SK-N-SH (cell line): Measurements from ENCODE around the gene KANTR. TPM values are rescaled to one million over a fixed set of nuclear protein-coding genes. Genes with fewer than 3 reads are reported as not detected.

Experiments used
- CTCF ChIP-seq: fragments of 200-600 bp; sonication (generic); IDR thresholded peaks from 2 replicates; pipeline ENCODE4 v1.6.1; 2017; ENCODE audit warnings: antibody characterized with exemption, mild to moderate bottlenecking, moderate library complexity
- EZH2phosphoT487 ChIP-seq: fragments of 200-600 bp; sonication (generic); IDR thresholded peaks from 2 replicates; pipeline ENCODE4 v1.6.1; 2017; ENCODE audit warnings: low read depth, mixed run types, mild to moderate bottlenecking, antibody characterized with exemption, moderate library complexity, borderline replicate concordance
- USF2 ChIP-seq: fragments of 150-350 bp; IDR thresholded peaks from 2 replicates; pipeline ENCODE4 v1.6.1; 2017; ENCODE audit warnings: antibody characterized with exemption, low read length, low read depth, borderline replicate concordance
- YY1 ChIP-seq: IDR thresholded peaks from 2 replicates; pipeline ENCODE4 v1.4.0; 2012; ENCODE audit warnings: low read depth, mild to moderate bottlenecking
- polyA plus RNA-seq, 3 experiments: library from polyadenylated mRNA; depleted of rRNA; stranded (reverse); fragments of >200 nt; gene quantifications; 2 replicates each; pipeline ENCODE4 v1.2.3, GENCODE V29; 2012
- small RNA-seq, 7 experiments: library from RNA; depleted of rRNA; stranded (forward); fragments of <200 nt; gene quantifications; one replicate each; pipeline ENCODE3, GENCODE V24; 2012

The KANTR gene
- polyA plus RNA-seq, 1 of the 3 experiments (the other 2 are of a cell fraction): 2.1 TPM

- no peak for TF ChIP-seq CTCF
- TF ChIP-seq USF2: no peak
- no peak for TF ChIP-seq YY1
- no peak for TF ChIP-seq EZH2phosphoT487
These were observed 77.4 kb downstream of the KANTR start (continued) for GRCh38 chrX:53171356-53171755.

Small RNA genes within 50 kb of the gene (small RNA-seq; reads per million reads assigned to genes)
- gene AL139396.1 (0 reads per million in 7 experiments), gene AL591212.2 (0 to 1.6 (median 0) reads per million in 7 experiments)

Other genes starting within 250 kb of the KANTR start
- not detected in 2 replicates for gene XAGE3, start 226.1 kb upstream of the KANTR start, polyA plus RNA-seq (2012; rRNA removed)
- gene FAM156B, start 196.8 kb upstream of the KANTR start, polyA plus RNA-seq (2012; rRNA removed): 73.7 and 73.9 TPM in 2 replicates
- 47.2 and 62.5 TPM in 2 replicates for gene FAM156A, start 135.6 kb upstream of the KANTR start, polyA plus RNA-seq (2012; rRNA removed)
- 5.8 TPM in 2 replicates for gene GPR173, start 45.4 kb upstream of the KANTR start, polyA plus RNA-seq (2012; rRNA removed)
- 26.4 and 32.4 TPM in 2 replicates for gene TSPYL2, start 11.8 kb upstream of the KANTR start, polyA plus RNA-seq (2012; rRNA removed)
- gene KDM5C, start 131.1 kb downstream of the KANTR start, polyA plus RNA-seq (2012; rRNA removed): 76.6 and 95.4 TPM in 2 replicates
- gene IQSEC2, start 187.4 kb downstream of the KANTR start, polyA plus RNA-seq (2012; rRNA removed): 21.3 and 24.7 TPM in 2 replicates